ENCODE results near the gene MT1B.
"Not testable (repeated sequence)": the region's sequence is repeated elsewhere in the genome, so short reads cannot be mapped to it uniquely, and the experiment has no call there.

Gene MT1B

GRCh38 chr16:56667581-56668571, 16.2 kb downstream of the MT1B start, which contains the start of gene MT1G:
TSS of gene MT1G (minus strand) at chr16:56668065. CDS start at chr16:56667993, 72 bp downstream.
- no peak for DNase-seq (ENCODE audit: low spot score)

GRCh38 chr16:56669005-56669839, 17.5 kb downstream of the MT1B start, which contains the start of gene MT1H:
TSS of gene MT1H (plus strand) at chr16:56669814. CDS start at chr16:56669885, 71 bp downstream.
- DNase-seq (ENCODE audit: low spot score): no peak

- DNase-seq (ENCODE audit: low spot score): no peak
These were observed 18.3 kb downstream of the MT1B start for GRCh38 chr16:56669840-56670619.

- DNase-seq (ENCODE audit: low spot score): no peak
These were observed 18.9 kb downstream of the MT1B start for GRCh38 chr16:56670620-56670934.

- DNase-seq (ENCODE audit: low spot score): not testable (repeated sequence)
These were observed 20.0 kb downstream of the MT1B start for GRCh38 chr16:56671691-56672090.

GRCh38 chr16:56672171-56672570, 20.5 kb downstream of the MT1B start:
- not testable (repeated sequence) for DNase-seq (ENCODE audit: low spot score)

- DNase-seq (ENCODE audit: low spot score): no peak
These were observed 21.3 kb downstream of the MT1B start for GRCh38 chr16:56672761-56673536.

- no peak for DNase-seq (ENCODE audit: low spot score)
These were observed 22.2 kb downstream of the MT1B start for GRCh38 chr16:56673921-56674320.

- DNase-seq (ENCODE audit: low spot score): not testable (repeated sequence)
These were observed 22.9 kb downstream of the MT1B start for GRCh38 chr16:56674570-56674969.

GRCh38 chr16:56675685-56676210, 24.1 kb downstream of the MT1B start:
- DNase-seq (ENCODE audit: low spot score): no peak

- DNase-seq (ENCODE audit: low spot score): no peak
These were observed 25.8 kb downstream of the MT1B start for GRCh38 chr16:56677474-56677873.

- no peak for DNase-seq (ENCODE audit: low spot score)
These were observed 27.5 kb downstream of the MT1B start for GRCh38 chr16:56679078-56679730.

GRCh38 chr16:56679818-56680217, 28.1 kb downstream of the MT1B start:
- no peak for DNase-seq (ENCODE audit: low spot score)

GRCh38 chr16:56681939-56682702, 30.4 kb downstream of the MT1B start, which contains the start of gene MT1X:
TSS of gene MT1X (plus strand) at chr16:56682470. CDS start at chr16:56682541, 71 bp downstream.
- DNase-seq (ENCODE audit: low spot score): peak; percentile 76

GRCh38 chr16:56682703-56683397, 31.2 kb downstream of the MT1B start:
- no peak for DNase-seq (ENCODE audit: low spot score)

- DNase-seq (ENCODE audit: low spot score): no peak
These were observed 31.9 kb downstream of the MT1B start for GRCh38 chr16:56683424-56684172.

- DNase-seq (ENCODE audit: low spot score): no peak
These were observed 32.7 kb downstream of the MT1B start for GRCh38 chr16:56684256-56684925.

Data from HuH-7 (cell line).